ENCODE measurements around the gene MMP17.

MMP17 gene

DNA sequence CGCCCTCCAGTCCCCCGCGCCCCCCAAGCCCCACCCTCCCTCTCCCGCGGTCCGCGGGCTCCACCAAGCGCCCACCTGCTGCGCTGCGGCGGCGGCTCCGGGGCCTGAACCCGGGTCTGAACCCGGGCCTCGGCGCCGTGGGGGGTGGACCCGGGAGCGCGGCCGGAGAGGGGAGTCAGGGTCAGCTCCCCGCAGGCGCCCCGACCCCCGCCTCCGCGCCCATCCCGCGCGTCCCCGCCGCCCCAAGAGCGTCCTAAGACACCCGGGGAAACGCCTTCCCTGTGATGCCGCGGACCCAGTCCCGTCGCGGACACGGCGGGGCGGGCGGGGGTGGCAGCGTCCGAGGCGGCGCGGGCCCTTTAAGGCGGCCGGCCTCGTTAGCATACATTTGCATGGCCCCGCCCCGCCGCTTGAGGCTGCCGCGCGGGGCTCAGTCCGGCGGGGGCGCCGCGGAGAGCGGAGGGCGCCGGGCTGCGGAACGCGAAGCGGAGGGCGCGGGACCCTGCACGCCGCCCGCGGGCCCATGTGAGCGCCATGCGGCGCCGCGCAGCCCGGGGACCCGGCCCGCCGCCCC lies at the start of gene MMP17:
MMP17 (plus strand) TSS at position 433 of the 574 bp plus-strand sequence; CDS start at position 535, 102 bp downstream.
- peak in 1 of 2 donors; percentile 60 for DNase-seq

DNA sequence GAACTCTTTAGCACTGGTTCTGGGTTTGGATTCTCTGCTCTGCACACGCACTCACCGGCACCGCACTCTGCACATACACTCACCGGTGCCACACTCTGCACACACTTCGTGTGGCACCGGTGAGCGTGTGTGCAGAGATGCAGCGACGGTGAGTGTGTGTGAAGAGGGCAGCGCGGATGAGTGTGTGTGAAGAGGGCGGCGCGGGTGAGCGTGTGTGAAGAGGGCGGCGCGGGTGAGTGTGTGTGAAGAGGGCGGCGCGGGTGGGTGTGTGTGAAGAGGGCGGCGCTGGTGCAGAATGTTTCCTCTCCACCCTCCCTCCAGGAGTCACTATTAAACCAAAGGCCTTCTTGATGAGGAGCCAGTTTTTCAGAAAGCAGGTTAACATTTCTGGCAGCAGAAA lies 49.2 kb upstream of the MMP17 start:
- no peak for DNase-seq

DNA sequence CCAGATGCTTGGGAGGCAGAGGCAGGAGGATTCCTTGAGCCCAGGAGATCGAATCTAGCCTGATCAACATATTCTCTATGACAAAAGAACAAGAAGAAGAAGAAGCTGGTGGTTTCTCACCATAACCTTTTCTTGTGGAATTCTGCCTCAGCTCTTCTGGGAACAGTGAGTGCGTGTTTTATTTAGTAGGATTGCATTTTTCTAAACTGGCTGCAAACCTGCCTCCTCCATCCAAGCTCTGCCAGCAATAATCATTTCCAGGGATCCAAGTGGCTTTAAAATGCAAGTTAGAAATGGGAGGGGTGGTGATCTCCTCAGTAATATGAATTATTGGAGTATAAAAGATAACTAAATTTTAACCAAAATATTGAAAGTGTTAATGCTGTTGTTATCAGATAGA lies 46.1 kb upstream of the MMP17 start:
- no peak for DNase-seq

DNA sequence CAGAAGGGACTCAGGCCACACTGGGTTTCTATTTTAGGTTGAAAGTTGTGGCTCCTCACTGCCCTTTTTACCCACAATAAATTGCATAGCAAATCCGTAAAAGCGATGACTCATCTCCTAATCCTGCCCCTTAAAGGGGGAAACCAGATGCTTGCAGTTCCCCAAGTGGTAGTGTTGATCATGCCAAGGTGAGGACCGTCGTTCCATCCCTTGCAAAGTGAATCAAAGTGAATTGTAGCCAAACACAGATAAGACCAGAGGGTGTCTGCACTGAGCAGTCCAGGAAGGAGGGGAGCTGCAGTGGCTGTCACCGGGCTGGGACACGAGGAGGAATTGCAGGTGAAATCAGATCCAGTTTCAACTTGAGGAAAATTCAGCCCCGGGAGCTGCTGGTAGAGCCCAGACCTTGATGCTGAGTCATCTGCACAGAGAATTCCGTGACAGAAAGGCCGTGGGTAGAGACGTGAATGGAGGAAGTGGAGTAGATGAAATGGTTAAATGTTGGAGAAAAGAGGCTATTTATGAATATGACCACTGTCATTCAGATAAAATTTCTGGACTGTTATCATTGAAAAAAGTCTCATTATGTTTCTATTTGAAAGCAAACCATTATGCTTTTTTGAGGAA lies 44.2 kb upstream of the MMP17 start:
- DNase-seq, result peak; percentile 30 to 41

DNA sequence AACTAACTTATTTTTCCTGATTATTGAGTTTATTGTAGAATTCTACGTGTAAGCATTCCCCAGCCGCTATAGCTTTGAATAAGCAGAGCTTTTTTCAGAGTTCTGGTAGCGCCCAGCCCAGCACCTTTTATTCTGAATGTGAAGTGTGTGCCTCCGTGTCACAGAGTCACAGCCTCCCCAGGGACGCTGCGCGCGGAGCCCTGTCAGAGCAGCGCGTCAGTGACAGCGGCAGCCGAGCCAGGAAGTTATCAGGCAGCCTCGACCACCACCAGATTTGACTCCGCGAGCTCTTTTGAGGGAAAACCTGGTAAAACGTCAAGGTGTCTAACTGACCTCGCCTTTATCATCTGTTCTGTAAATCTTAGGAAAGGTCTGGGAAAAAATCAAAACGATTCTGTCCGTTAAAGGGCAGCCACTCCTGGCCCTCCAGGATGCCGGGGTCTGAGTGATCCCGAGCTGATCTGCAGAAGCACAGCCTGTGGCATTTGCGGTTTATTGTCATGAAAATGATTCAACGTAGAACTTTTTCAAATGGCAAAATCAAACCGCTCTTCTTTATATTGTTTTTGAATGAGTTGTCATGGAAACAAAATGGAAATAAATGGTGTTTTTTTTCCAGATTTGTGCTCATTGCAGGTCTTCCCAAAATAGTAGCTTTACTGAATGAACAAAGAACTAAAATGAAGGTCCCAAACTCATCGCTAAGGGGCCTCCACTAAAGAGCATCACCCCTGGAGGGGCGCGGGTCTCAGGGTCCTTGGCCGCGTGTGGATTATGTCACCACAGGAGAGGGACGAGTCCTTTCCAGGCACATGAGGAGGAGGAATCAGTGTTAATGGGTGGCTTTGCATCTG lies 43.1 kb upstream of the MMP17 start:
- no peak for DNase-seq

DNA sequence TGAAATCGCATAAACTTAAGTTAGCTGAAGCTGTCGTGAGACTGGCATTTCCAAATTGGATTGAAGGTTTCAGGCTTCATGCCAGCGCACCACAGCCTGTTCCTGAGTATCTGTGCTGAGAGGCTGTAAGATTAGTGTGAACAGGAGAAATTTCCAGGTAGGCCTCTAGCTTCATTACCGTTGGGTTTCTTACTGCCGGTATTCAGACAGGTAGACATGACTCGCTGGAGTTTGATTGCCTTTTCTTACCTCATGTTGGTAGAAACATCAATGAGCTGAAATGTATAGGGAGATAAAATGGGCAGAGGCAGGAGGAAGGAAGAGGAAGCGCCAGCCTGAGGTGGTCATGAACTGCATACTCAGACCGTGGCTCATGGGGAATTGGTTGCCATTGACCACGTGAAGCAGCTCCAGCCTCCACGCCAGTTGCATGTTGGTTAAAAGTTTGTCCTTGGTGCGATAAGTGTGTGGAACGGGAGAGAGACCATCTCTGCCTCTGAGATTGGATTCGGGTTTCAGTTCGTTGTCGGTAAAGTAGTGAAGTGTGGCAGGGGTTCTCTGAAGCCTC lies 42.3 kb upstream of the MMP17 start:
- no peak for DNase-seq

DNA sequence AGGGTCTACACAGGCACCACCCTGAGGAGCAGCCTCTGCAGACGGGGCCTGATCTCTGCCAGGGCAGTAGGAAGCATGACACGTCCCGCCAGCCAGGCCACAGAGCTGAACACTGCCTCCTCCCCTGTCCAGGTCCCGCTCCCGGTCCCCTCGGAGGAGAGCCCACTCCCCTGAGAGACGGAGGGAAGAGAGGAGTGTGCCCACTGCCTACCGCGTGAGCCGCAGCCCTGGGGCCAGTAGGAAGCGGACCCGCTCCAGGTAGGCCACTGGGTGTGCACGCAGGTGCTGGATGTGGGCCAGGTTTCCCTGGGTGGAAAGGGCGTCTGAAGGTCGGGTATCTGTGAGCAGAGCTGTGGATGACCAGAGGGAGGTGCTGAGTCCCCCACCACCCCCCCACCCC lies 41.9 kb upstream of the MMP17 start:
- no peak for DNase-seq

DNA sequence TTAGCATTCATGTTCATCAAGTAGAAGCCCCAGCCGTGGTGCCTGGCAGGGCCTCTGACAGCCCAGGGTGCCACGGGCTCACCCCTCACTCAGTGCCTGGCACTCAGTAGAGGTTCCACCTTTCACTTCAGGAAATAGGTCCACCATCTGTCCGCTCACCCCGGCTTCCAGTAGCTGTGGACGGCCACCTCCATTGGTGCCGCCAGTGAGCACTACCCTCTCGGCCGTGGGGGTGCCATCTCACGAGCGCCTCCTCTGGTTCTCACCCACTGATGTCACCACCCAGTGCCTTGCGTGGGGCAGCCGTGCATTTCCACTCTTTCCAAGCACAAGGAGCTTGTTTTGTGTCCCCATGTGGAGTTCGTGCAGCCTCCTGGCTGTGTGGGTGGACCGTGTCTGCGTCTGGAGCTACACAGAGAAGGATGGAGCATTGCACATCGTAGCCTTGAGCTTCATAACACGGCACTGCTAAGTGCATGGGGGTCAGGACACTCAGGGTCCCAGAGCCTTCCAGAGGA lies 41.0 kb upstream of the MMP17 start:
- DNase-seq, result no peak

DNA sequence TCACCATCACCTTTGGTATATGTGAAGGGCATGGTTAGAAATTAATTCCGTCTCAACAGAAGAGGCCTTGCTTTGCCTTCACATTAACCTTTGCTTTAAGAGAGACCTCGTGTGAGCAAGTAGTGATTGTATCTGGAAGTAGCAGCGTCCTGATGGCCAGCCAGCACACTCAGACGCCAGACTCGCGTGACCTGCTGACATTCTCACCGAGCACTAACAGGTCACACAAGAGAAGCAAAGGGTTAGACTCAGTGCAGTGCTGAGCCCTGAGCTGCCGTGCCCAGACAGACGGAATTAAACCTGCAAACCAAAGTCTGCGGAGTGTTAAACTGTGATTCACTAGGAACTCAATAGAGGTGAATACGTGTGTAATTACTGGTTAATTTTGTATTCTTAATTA lies 40.1 kb upstream of the MMP17 start:
- no peak for DNase-seq

DNA sequence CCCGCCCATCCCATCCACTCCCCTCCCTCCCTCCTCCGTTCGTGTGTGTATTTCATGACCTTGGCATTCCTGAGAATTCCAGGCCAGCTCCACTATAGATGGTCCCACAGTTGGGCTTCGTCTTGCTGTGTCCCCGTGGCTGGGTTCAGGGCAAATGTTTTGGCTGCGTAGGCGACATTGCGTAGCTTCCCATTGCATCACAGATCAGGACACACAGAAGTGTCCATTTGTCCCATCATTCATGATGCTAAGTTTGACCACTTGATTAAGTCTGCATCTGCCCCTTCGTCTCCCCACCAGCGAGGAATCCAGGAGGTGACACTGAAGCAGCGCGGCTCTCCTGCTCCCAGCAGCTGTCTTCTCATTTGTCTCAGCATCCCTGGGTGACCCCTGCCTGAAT lies 38.6 kb upstream of the MMP17 start:
- no peak for DNase-seq

DNA sequence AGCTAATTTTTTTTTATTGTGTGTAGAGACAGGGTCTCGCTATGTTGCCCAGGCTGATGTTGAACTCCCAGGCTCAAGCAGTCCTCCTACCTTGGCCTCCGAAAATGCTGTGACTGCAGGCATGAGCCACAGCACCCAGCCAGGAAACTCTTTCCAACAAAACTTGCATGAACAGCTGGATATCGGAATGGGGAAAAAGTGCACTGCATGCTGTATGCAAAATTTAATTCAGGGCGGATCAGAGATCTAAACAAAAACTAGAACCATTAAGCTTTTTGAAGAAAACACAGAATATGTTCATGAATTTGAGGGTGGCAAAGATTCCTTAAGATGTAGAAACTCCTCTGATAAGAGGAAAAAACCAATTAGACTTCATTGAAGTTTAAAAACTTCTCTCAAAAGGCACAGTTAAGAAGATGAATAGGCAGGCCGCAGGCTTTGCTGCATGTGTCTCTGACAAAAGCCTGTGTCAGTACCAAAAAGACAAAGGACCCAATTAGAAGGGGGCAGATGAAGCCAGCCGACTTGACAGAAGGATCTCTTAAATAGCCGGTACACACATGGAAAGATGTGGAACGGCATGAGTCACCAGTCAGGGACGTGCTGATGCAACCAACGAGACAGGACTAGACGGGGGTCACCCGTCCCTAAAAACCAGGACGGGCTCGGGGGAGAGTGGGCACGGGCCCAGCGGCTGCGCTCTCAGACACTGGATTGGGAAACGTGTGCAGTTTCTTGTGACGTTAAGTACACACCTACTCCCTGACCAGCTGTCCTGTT lies 34.8 kb upstream of the MMP17 start:
- no peak for DNase-seq

DNA sequence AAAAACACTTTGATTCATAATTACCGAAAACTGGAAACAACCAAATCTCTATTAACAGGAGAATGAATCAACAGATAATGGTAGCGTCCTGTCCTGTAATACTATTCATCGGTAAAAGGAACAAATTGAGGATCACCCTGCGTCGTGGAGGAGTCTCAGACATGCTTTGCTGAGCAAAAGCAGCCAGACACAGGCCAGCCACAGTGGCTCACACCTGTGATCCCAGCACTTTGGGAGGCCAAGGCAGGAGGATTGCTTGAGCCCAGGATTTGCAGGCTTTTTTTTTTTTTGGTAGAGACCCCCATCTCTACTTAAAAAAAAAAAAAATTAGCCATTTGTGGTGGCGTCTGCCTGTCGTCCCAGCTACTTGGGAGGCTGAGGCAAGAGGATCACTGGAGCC lies 34.1 kb upstream of the MMP17 start:
- no peak for DNase-seq

DNA sequence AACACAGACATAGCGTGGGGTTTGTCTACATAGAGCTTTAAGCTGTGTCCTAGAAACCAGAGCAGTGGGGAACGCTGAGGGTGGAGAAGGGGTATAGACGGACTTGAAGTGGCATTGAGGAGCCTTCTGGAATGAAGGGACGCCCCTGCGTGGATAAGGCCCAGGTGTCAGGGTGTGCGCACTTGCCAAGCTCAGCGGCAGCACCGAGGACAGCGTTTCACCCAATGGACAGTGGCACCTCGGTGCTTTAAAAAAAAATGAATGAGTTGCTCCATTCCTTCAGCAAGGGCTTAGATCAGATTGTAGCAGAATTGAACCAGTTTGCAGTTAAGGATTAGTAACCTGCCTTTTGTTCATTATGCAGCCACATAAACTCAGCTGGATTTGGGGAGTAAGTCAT lies 33.6 kb upstream of the MMP17 start:
- DNase-seq, result no peak

DNA sequence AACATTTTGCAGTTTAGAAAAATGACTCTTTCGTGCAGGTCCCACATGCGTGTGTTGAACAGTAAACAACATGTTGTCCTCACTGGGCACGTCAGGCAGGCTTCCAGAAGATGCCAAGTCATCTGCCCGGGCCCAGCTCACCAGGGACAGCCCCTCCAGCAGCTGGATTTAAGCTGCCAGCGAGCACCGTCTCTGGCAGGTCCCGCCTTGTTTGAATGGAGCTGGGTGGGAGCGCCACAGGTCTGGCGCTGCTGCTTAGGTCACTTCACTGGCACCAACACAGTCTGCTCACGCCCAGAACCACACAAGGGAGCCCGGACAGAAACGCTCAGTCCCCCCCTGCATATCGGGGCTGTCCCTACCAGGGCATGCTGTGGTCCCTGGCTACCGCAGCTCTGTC lies 33.1 kb upstream of the MMP17 start:
- DNase-seq, result no peak

DNA sequence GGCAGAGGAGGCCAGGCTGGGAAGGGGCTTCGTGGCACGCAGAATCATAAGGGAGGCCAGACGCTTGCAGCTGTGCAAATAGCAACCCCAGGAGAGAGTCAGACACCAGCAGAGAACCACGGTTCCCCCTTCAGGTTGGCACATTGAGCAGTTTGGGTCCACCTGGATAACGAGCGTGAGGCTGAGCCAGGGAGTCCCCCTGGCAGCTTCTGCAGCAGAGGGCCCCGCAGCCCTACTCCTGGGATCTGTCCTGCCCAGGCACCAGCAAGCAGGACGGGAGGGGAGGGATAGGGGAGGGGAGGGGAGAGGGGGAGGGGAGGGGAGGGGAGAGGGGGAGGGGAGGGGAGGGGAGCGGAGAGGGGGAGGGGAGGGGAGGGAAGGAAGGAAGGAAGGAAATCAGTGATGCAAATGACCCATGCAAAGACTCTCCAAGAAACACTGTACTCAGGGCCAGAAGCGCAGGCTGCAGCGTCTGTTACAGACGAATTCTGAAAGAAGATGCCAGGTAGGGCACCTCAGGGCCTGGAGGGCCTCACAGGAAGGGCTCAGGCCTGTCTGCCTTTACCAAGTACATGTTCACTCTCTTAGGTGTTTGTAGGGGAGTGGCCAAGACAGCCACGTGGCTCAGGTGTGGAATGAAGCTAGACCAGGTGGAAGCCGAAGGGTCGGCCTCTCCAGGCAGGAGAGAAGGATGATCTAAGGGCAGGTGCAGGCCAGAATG lies 32.3 kb upstream of the MMP17 start:
- no peak for DNase-seq

DNA sequence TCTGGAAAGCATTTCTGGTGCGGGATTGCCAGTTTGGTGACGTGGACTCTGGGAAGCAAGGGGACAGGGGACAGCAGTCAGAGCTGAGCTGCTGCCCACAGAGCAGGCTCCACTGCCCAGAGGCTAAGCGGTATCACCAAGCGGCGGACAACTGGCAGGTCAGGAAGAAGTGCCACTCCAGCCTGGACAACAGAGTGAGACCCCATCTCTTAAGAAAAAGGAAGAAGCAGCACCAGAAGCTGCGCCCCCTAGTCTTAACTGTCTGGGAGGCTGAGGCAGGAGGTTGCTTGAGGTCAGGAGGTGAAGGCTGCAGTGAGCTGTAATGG lies 31.8 kb upstream of the MMP17 start:
- DNase-seq, result no peak

DNA sequence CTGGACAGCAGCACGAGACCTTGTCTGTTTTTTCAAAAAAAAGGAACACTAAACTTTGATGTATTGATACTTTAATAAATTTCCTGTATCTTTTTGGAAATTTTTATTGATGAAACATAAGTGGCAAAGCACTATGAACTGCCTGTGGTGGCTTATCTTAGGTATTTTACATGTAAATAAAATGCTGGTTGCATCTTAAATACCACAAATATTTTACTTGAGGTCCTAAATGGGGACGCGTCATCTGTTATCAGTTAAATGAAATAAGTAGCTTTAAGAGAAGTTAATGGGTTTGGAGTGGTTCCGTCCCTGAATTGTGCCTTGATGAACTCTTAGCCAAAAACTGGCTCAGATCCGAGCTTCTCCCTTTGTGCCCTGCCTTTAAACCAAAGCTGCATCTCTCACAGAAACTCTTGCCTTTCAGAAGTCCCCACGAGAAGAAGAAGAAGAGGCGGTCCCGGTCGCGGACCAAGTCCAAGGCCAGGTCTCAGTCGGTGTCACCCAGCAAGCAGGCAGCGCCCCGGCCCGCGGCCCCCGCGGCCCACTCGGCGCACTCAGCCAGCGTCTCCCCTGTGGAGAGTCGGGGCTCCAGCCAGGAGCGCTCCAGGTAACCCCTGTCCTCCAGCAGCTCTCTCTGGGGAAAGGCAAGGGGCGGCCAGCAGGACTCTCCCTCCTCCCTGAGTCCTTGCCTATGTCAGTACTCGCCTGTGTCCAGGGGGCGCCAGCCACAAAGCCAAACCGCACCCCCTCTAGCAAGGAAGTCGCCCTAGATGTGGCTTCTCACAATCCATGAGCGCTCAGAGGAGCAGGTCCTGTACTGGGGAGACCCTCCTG lies 31.2 kb upstream of the MMP17 start:
- no peak for DNase-seq

DNA sequence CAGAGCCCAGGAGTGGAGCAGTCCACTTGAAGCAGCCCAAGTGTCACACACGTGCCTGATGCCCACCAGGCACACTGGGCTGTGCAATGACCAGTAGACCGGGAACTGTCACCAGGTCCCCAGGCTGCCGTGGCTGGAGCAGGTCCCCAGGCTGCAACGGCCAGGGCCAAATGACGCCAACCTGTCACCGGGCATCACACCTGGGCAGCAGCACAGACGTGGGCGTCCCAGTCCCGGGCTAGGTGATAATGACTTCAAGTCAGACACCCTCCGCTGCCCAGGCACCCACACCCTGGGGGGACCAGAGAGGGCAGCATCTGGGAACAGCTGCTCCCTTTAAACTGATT lies 30.6 kb upstream of the MMP17 start:
- no peak for DNase-seq

DNA sequence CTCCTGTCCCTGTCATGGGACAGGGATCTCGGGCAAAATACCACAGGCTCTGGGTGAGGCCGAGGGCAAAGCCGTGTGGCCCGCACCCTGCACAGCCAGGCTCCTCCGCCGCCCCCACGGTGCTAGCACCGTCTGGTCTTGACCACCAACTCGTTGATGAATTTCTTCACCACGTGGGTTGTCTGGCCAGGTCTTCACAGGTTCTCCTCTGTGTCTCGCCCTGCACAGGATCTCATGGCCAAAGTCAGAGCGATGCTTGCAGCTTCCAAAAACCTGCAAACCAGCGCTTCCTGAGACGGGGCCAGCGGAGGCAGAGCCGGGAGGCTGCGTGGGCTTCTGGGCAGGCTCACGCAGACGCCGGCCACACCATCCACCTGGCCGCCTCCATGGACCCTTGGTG lies 29.0 kb upstream of the MMP17 start:
- no peak for DNase-seq

DNA sequence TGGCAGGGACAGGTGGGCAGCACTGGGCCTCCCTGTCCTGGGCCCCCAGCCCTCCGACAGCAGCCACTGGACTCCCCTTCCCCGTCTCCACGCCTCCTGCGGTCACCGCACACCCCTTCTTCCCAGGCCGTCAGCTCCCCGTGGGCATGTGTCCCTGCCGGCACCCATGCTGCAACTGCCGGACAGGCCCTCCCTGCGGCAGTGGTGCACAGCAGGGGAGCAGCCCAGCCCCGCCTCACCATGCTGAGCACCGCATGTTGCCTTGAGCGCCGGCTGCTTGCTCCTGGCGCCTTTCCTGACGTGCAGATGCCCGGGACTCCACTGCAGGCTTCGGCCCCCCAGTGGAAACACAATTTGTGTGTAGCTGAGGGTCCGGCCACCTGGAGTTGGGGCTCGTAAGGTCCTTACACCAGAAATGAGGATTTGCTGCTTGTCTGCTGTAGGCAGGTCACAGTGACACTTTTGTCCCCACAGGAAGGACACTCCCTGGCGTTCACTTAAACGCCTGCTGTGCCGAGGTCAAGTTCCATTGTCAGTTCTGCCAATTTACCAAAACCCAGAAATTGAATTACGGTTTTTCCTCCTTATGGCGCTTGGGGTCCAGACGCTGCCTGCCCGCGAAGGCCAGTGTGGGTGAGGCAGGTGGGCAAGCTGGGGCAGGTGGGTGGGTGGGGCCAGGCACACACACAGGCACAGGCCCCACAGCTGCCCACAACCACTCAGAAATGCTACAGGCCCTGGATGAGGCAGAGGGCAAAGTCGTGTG lies 28.2 kb upstream of the MMP17 start:
- no peak for DNase-seq
